Measurements from ENCODE around the gene RTN1. TPM values are rescaled to one million over a fixed set of nuclear protein-coding genes. Genes with fewer than 3 reads are reported as not detected.

The RTN1 gene
- total RNA-seq, 1 donor from 2014 or later, result not detected

- DNase-seq (ENCODE audit: extremely low spot score, unreplicated experiment), result no peak
- Mint-ChIP-seq H3K27ac (ENCODE audit: unreplicated experiment) (no peak overlapping the region), H3K36me3 (ENCODE audit: unreplicated experiment) (no peaks in the 10 kb centered on the region), H3K4me1 (ENCODE audit: unreplicated experiment) (no peaks in the 10 kb centered on the region), H3K4me3 (ENCODE audit: unreplicated experiment) (no peak overlapping the region), H3K27me3 (ENCODE audit: unreplicated experiment) (peaks cover 23% of the 10 kb centered on the region), H3K9me3 (ENCODE audit: unreplicated experiment) (no peaks in the 10 kb centered on the region)
- TF ChIP-seq, protein P1, sequence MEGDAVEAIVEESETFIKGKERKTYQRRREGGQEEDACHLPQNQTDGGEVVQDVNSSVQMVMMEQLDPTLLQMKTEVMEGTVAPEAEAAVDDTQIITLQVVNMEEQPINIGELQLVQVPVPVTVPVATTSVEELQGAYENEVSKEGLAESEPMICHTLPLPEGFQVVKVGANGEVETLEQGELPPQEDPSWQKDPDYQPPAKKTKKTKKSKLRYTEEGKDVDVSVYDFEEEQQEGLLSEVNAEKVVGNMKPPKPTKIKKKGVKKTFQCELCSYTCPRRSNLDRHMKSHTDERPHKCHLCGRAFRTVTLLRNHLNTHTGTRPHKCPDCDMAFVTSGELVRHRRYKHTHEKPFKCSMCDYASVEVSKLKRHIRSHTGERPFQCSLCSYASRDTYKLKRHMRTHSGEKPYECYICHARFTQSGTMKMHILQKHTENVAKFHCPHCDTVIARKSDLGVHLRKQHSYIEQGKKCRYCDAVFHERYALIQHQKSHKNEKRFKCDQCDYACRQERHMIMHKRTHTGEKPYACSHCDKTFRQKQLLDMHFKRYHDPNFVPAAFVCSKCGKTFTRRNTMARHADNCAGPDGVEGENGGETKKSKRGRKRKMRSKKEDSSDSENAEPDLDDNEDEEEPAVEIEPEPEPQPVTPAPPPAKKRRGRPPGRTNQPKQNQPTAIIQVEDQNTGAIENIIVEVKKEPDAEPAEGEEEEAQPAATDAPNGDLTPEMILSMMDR (IDR thresholded peaks at IDR 0.05), result no peak
Measured at GRCh38 chr14:59601056-59601455, 269.5 kb downstream of the RTN1 start.

GRCh38 chr14:59600211-59600945, 270.2 kb downstream of the RTN1 start:
- no peak overlapping the region for H3K4me3 Mint-ChIP-seq (ENCODE audit: unreplicated experiment)
- H3K36me3 Mint-ChIP-seq (ENCODE audit: unreplicated experiment), result no peaks in the 10 kb centered on the region
- H3K27ac Mint-ChIP-seq (ENCODE audit: unreplicated experiment), result no peak overlapping the region
- no peak for DNase-seq (ENCODE audit: extremely low spot score, unreplicated experiment)
- TF ChIP-seq, protein P1 (IDR thresholded peaks at IDR 0.05), result no peak
- H3K9me3 Mint-ChIP-seq (ENCODE audit: unreplicated experiment), result no peaks in the 10 kb centered on the region
- H3K27me3 Mint-ChIP-seq (ENCODE audit: unreplicated experiment), result peaks cover 23% of the 10 kb centered on the region
- no peaks in the 10 kb centered on the region for H3K4me1 Mint-ChIP-seq (ENCODE audit: unreplicated experiment)

- H3K9me3 Mint-ChIP-seq (ENCODE audit: unreplicated experiment), result peaks cover 3% of the 10 kb centered on the region
- H3K27me3 Mint-ChIP-seq (ENCODE audit: unreplicated experiment), result peaks cover 16% of the 10 kb centered on the region
- TF ChIP-seq, protein P1 (IDR thresholded peaks at IDR 0.05), result no peak
- no peak for DNase-seq (ENCODE audit: extremely low spot score, unreplicated experiment)
- no peaks in the 10 kb centered on the region for H3K36me3 Mint-ChIP-seq (ENCODE audit: unreplicated experiment)
- H3K4me1 Mint-ChIP-seq (ENCODE audit: unreplicated experiment), result no peaks in the 10 kb centered on the region
- H3K4me3 Mint-ChIP-seq (ENCODE audit: unreplicated experiment), result no peak overlapping the region
- H3K27ac Mint-ChIP-seq (ENCODE audit: unreplicated experiment), result no peak overlapping the region
Measured at GRCh38 chr14:59595071-59595470, 275.5 kb downstream of the RTN1 start.

DNA sequence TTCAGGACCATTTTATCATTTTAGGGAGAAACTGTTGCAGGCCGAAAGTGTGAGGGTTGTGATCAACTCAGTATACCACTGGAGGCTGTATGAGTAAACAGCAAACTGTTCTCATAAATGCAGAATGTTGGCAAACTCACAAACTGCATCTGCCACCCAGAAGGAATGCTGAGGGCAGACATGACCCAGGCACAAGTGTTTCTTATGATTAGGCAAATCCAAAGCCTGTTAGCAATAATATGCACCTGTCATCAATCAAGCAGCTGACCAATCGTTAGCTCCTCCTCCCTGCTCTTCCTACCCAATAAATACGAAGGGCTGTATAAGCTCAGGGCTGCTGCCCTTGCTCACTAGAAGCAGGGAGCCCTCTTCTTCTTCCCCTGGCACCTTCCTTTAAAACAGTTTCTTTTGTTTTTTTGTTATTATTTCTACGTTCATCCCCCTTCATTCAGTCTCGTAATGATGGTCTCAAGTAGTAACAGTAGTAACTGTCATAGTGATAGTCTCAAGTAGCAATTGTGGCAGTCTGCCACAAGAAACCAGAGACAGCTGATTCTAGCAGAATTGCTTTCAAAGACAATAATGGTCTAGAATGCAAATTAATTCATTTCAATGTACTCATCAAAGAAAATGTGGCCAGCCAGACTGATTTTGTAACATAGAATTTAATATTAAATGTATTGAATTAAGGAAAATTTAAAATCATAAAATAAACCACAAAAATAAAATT, 278.8 kb downstream of the RTN1 start:
- H3K4me3 Mint-ChIP-seq (ENCODE audit: unreplicated experiment), result no peak overlapping the region
- TF ChIP-seq, protein P1 (IDR thresholded peaks at IDR 0.05), result no peak
- H3K27me3 Mint-ChIP-seq (ENCODE audit: unreplicated experiment), result peaks cover 6% of the 10 kb centered on the region
- H3K4me1 Mint-ChIP-seq (ENCODE audit: unreplicated experiment), result no peaks in the 10 kb centered on the region
- peaks cover 3% of the 10 kb centered on the region for H3K9me3 Mint-ChIP-seq (ENCODE audit: unreplicated experiment)
- DNase-seq (ENCODE audit: extremely low spot score, unreplicated experiment), result no peak
- H3K27ac Mint-ChIP-seq (ENCODE audit: unreplicated experiment), result no peak overlapping the region
- no peaks in the 10 kb centered on the region for H3K36me3 Mint-ChIP-seq (ENCODE audit: unreplicated experiment)

DNA sequence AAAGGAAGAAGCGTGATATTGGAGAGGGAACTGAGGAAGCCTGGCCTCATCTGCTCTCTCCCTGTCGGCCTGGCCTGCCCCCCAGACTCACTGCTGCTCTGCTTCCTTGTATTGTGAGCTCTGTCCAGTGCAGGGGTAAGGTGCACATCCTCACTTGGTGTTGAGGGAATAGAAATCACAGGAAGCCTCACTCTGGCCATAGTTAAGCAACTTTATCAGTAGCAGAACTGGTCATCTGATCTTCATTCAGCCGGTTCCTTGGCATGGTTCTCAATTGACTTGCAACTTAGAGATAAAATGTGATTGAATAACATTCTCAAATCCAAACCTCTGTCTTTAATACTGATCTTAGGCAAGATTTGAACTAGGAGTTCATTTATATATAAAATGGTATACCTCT, 282.5 kb downstream of the RTN1 start:
- Mint-ChIP-seq H3K9me3 (ENCODE audit: unreplicated experiment) (peaks cover 3% of the 10 kb centered on the region), H3K27ac (ENCODE audit: unreplicated experiment) (no peak overlapping the region), H3K4me3 (ENCODE audit: unreplicated experiment) (no peak overlapping the region), H3K27me3 (ENCODE audit: unreplicated experiment) (peaks cover 6% of the 10 kb centered on the region), H3K4me1 (ENCODE audit: unreplicated experiment) (no peaks in the 10 kb centered on the region), H3K36me3 (ENCODE audit: unreplicated experiment) (no peaks in the 10 kb centered on the region)
- DNase-seq (ENCODE audit: extremely low spot score, unreplicated experiment), result no peak
- TF ChIP-seq, protein P1 (IDR thresholded peaks at IDR 0.05), result no peak

Measured in osteocyte (in vitro differentiated cells).